ENCODE data around the gene PRKCH. TPM values are rescaled to one million over a fixed set of nuclear protein-coding genes. Genes with fewer than 3 reads are reported as not detected.

The PRKCH gene
- total RNA-seq, 1 donor from 2014 or later, result 8.4 TPM

GRCh38 chr14:61479746-61480502 is 158.5 kb downstream of the PRKCH start:
- Histone ChIP-seq H3K36me3 (ENCODE audit: control insufficient read depth, insufficient read depth, low read length) (no peaks in the 10 kb centered on the region), H3K4me3 (ENCODE audit: low read depth, low read length) (no peak overlapping the region), H3K27me3 (ENCODE audit: control insufficient read depth, insufficient read depth, low read length) (no peaks in the 10 kb centered on the region)
- DNase-seq (ENCODE audit: low read depth), result no peak
- TF ChIP-seq CTCF (IDR thresholded peaks at IDR 0.05; ENCODE audit: insufficient read depth, low read length, poor library complexity, severe bottlenecking), result no peak

GRCh38 chr14:61480704-61481285 is 159.4 kb downstream of the PRKCH start:
- Histone ChIP-seq H3K27me3 (ENCODE audit: control insufficient read depth, insufficient read depth, low read length) (no peaks in the 10 kb centered on the region), H3K36me3 (ENCODE audit: control insufficient read depth, insufficient read depth, low read length) (no peaks in the 10 kb centered on the region), H3K4me3 (ENCODE audit: low read depth, low read length) (no peak overlapping the region)
- TF ChIP-seq CTCF (IDR thresholded peaks at IDR 0.05; ENCODE audit: insufficient read depth, low read length, poor library complexity, severe bottlenecking), result no peak
- no peak for DNase-seq (ENCODE audit: low read depth)

- DNase-seq (ENCODE audit: low read depth), result no peak
Observed at GRCh38 chr14:61481701-61482100, 160.3 kb downstream of the PRKCH start.

GRCh38 chr14:61482348-61483206 is 161.2 kb downstream of the PRKCH start:
- no peaks in the 10 kb centered on the region for H3K36me3 ChIP-seq (ENCODE audit: control insufficient read depth, insufficient read depth, low read length)
- DNase-seq (ENCODE audit: low read depth), result no peak
- no peak overlapping the region for H3K4me3 ChIP-seq (ENCODE audit: low read depth, low read length)
- no peak for TF ChIP-seq CTCF (IDR thresholded peaks at IDR 0.05; ENCODE audit: insufficient read depth, low read length, poor library complexity, severe bottlenecking)
- H3K27me3 ChIP-seq (ENCODE audit: control insufficient read depth, insufficient read depth, low read length), result no peaks in the 10 kb centered on the region

More at GRCh38 chr14:61481701-61482100, 160.3 kb downstream of the PRKCH start:
- H3K4me3 ChIP-seq (ENCODE audit: low read depth, low read length), result no peak overlapping the region
- H3K36me3 ChIP-seq (ENCODE audit: control insufficient read depth, insufficient read depth, low read length), result no peaks in the 10 kb centered on the region
- no peak for TF ChIP-seq CTCF (IDR thresholded peaks at IDR 0.05; ENCODE audit: insufficient read depth, low read length, poor library complexity, severe bottlenecking)
- no peaks in the 10 kb centered on the region for H3K27me3 ChIP-seq (ENCODE audit: control insufficient read depth, insufficient read depth, low read length)

- no peak for TF ChIP-seq CTCF (IDR thresholded peaks at IDR 0.05; ENCODE audit: insufficient read depth, low read length, poor library complexity, severe bottlenecking)
- H3K4me3 ChIP-seq (ENCODE audit: low read depth, low read length), result no peak overlapping the region
- no peaks in the 10 kb centered on the region for H3K27me3 ChIP-seq (ENCODE audit: control insufficient read depth, insufficient read depth, low read length)
- no peaks in the 10 kb centered on the region for H3K36me3 ChIP-seq (ENCODE audit: control insufficient read depth, insufficient read depth, low read length)
- DNase-seq (ENCODE audit: low read depth), result no peak
Observed at GRCh38 chr14:61483476-61483875, 162.1 kb downstream of the PRKCH start.
